ENCODE results near the gene TLX2.

TLX2 gene

GRCh38 chr2:74472086-74472944 is 41.9 kb upstream of the TLX2 start, which contains the start of gene MRPL53:
TSS of gene MRPL53 (minus strand) at chr2:74472680. CDS start at chr2:74472660, 20 bp downstream.
- Histone ChIP-seq H3K9ac (ENCODE audit: low read length) (peak within 1 kb of the TSS; percentile 85), H3K4me3 (ENCODE audit: low read depth, low read length, poor library complexity, severe bottlenecking) (peak within 1 kb of the TSS; percentile 84), H3K79me2 (ENCODE audit: insufficient read depth, low read length) (no peaks in the 10 kb centered on the region), H3K9me3 (ENCODE audit: low read length) (no peaks in the 10 kb centered on the region), H4K20me1 (ENCODE audit: insufficient read depth, low read length) (no peaks in the 10 kb centered on the region), H3K9me2 (ENCODE audit: low read depth, low read length) (no peaks in the 10 kb centered on the region), H3K27ac (ENCODE audit: low read depth, low read length, poor library complexity, severe bottlenecking) (peak within 1 kb of the TSS; percentile 89), H3F3A (ENCODE audit: insufficient read depth, low read length) (no peaks in the 10 kb centered on the region), H2AFZ (ENCODE audit: low read length) (no peak within 1 kb of the TSS), H3K36me3 (ENCODE audit: insufficient read depth, low read length) (peaks cover 17% of the 10 kb centered on the region), H3K4me1 (ENCODE audit: insufficient read depth, low read length, severe bottlenecking) (peaks cover 21% of the 10 kb centered on the region), H3K27me3 (ENCODE audit: insufficient read depth, low read length) (no peaks in the 10 kb centered on the region), H3K4me2 (ENCODE audit: low read length) (peak within 1 kb of the TSS; percentile 99)
- TF ChIP-seq CTCF (IDR thresholded peaks at IDR 0.05; ENCODE audit: low read length) (no peak), EZH2 (IDR thresholded peaks at IDR 0.05; ENCODE audit: borderline replicate concordance, low read length) (no peak)

- H3K27ac ChIP-seq (ENCODE audit: low read depth, low read length, poor library complexity, severe bottlenecking), result peak overlapping the region; percentile 89
- peak overlapping the region; percentile 85 for H3K9ac ChIP-seq (ENCODE audit: low read length)
- no peaks in the 10 kb centered on the region for H4K20me1 ChIP-seq (ENCODE audit: insufficient read depth, low read length)
- no peaks in the 10 kb centered on the region for H3F3A ChIP-seq (ENCODE audit: insufficient read depth, low read length)
- H3K4me1 ChIP-seq (ENCODE audit: insufficient read depth, low read length, severe bottlenecking), result peaks cover 21% of the 10 kb centered on the region
- H3K9me2 ChIP-seq (ENCODE audit: low read depth, low read length), result no peaks in the 10 kb centered on the region
- no peaks in the 10 kb centered on the region for H3K9me3 ChIP-seq (ENCODE audit: low read length)
- TF ChIP-seq EZH2 (IDR thresholded peaks at IDR 0.05; ENCODE audit: borderline replicate concordance, low read length) (no peak), CTCF (IDR thresholded peaks at IDR 0.05; ENCODE audit: low read length) (no peak)
- no peaks in the 10 kb centered on the region for H3K79me2 ChIP-seq (ENCODE audit: insufficient read depth, low read length)
- H3K4me3 ChIP-seq (ENCODE audit: low read depth, low read length, poor library complexity, severe bottlenecking), result peak overlapping the region; percentile 84
- H3K27me3 ChIP-seq (ENCODE audit: insufficient read depth, low read length), result no peaks in the 10 kb centered on the region
- H2AFZ ChIP-seq (ENCODE audit: low read length), result no peak overlapping the region
- H3K4me2 ChIP-seq (ENCODE audit: low read length), result peak overlapping the region; percentile 99
- peaks cover 21% of the 10 kb centered on the region for H3K36me3 ChIP-seq (ENCODE audit: insufficient read depth, low read length)
Measured at GRCh38 chr2:74472945-74473258, 41.3 kb upstream of the TLX2 start.

- Histone ChIP-seq H3F3A (ENCODE audit: insufficient read depth, low read length) (no peaks in the 10 kb centered on the region; the same call in 1 of the 2 replicates), H3K9me2 (ENCODE audit: low read depth, low read length) (no peaks in the 10 kb centered on the region), H3K36me3 (ENCODE audit: insufficient read depth, low read length) (peaks cover 22% of the 10 kb centered on the region), H4K20me1 (ENCODE audit: insufficient read depth, low read length) (no peaks in the 10 kb centered on the region), H3K4me3 (ENCODE audit: low read depth, low read length, poor library complexity, severe bottlenecking) (no peak overlapping the region), H3K9me3 (ENCODE audit: low read length) (no peaks in the 10 kb centered on the region), H3K4me1 (ENCODE audit: insufficient read depth, low read length, severe bottlenecking) (peaks cover 21% of the 10 kb centered on the region), H2AFZ (ENCODE audit: low read length) (no peak overlapping the region), H3K27me3 (ENCODE audit: insufficient read depth, low read length) (no peaks in the 10 kb centered on the region), H3K27ac (ENCODE audit: low read depth, low read length, poor library complexity, severe bottlenecking) (no peak overlapping the region), H3K9ac (ENCODE audit: low read length) (no peak overlapping the region), H3K79me2 (ENCODE audit: insufficient read depth, low read length) (no peaks in the 10 kb centered on the region), H3K4me2 (ENCODE audit: low read length) (no peak overlapping the region)
- TF ChIP-seq EZH2 (IDR thresholded peaks at IDR 0.05; ENCODE audit: borderline replicate concordance, low read length) (no peak), CTCF (IDR thresholded peaks at IDR 0.05; ENCODE audit: low read length) (no peak)
Measured at GRCh38 chr2:74474481-74474880, 39.8 kb upstream of the TLX2 start.
